Measurements from ENCODE around the gene MT1M. TPM values are rescaled to one million over a fixed set of nuclear protein-coding genes. Genes with fewer than 3 reads are reported as not detected.

The MT1M gene
- total RNA-seq, 4 donors from 2014 or later = 7.1 to 45.5 (median 33.8) TPM

DNA sequence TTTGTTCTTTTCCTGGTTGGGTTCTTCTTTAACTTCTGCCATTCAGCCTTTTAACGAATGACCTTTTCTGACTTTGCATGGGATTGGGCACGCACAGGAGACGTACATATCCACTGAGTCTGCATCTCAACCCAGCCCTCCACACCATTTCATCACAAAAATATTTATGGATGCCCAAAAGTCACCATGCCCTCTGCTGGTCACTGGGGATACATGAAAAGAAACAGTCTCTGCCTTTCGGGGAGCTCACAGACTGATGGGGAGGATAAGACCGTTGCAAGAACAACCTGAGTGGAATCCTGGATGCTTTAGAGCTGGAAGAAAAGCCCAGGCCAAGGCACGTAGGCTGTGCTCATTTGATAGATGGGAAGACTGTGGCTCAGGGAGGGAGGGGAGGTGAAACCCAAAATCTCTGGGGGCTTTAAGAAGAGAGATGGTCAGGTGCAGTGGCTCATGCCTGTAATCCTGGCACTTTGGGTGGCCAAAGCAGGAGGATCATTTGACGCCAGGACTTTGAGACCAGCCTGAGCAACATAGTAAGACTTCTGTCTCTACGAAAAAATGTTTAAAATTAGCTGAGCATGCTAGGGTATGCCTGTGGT lies 32.0 kb upstream of the MT1M start:
- H3K27ac ChIP-seq = no peak overlapping the region
- peak; percentile 39 to 40 for DNase-seq
- no peak overlapping the region for H3K4me3 ChIP-seq (replicated peaks in 1 of 3)
- H3K9me3 ChIP-seq = no peaks in the 10 kb centered on the region
- intact Hi-C loops (cut with DNase I) = loop anchor here (10.0 kb wide), 1 partner anchor 86 kb away; no protein-coding TSS in a partner anchor
- peaks cover 0 to 2% of the 10 kb centered on the region in 2 donors for H3K4me1 ChIP-seq
- no peaks in the 10 kb centered on the region for H3K27me3 ChIP-seq
- 42 to 44% methylated on average over 8 of the region's 8 CpGs for WGBS, 2 donors
- no peaks in the 10 kb centered on the region for H3K36me3 ChIP-seq
- TF ChIP-seq POLR2A (IDR thresholded peaks at IDR 0.05) = no peak
- TF ChIP-seq, protein P1, sequence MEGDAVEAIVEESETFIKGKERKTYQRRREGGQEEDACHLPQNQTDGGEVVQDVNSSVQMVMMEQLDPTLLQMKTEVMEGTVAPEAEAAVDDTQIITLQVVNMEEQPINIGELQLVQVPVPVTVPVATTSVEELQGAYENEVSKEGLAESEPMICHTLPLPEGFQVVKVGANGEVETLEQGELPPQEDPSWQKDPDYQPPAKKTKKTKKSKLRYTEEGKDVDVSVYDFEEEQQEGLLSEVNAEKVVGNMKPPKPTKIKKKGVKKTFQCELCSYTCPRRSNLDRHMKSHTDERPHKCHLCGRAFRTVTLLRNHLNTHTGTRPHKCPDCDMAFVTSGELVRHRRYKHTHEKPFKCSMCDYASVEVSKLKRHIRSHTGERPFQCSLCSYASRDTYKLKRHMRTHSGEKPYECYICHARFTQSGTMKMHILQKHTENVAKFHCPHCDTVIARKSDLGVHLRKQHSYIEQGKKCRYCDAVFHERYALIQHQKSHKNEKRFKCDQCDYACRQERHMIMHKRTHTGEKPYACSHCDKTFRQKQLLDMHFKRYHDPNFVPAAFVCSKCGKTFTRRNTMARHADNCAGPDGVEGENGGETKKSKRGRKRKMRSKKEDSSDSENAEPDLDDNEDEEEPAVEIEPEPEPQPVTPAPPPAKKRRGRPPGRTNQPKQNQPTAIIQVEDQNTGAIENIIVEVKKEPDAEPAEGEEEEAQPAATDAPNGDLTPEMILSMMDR (IDR thresholded peaks at IDR 0.05) = peak in 5 of 6 experiments; percentile 31 to 63 (median 48)

DNA sequence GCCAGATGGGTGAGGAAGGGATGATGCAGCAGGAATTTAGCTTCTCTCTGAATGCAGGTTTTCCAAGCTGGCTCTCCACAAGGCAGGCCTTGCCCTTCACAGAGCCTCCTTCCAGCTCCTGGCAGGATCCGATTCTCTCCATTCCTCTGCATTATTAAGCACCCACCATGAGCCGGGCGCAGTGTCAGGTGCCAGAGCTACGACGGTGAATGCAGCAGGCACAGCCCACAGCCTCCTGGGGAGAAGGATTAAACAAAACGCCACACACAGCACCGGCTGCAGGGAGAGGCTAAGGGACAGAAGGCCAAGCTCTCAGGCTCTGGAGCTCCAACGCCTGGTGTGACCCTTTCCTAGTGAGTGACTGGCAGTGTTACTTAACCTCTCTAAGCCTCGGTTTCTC lies 31.1 kb upstream of the MT1M start:
- intact Hi-C loops (cut with DNase I) = loop anchor here (10.0 kb wide), 1 partner anchor 87 kb away; no protein-coding TSS in a partner anchor
- H3K9me3 ChIP-seq = no peaks in the 10 kb centered on the region
- 63 to 72% methylated on average over 9 of the region's 9 CpGs for WGBS, 2 donors

DNA sequence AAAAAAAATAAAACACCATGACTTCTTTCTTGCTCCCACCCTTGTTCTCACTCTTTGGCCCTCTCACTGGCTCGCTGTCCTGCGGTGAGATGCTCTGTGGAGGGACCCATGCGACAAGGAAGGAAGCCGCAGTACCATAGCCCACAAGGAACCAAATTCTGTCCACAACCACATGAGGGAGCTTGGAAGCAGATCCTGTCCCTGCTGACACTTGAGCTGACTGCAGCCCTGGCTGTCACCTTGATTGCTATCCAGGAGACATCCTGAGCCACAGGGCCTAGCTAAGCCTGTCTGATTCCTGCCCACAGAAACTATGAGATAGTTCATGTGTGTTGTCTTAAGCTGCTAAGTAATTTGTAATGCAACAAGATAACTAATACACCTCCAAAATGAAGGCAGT lies 28.9 kb upstream of the MT1M start:
- peak; percentile 62 to 68 for DNase-seq
- Histone ChIP-seq H3K4me1 (peaks cover 26 to 29% of the 10 kb centered on the region in 2 donors), H3K9me3 (no peaks in the 10 kb centered on the region), H3K27ac (no peak overlapping the region), H3K4me3 (replicated peaks in 1 of 3) (no peak overlapping the region), H3K27me3 (no peaks in the 10 kb centered on the region), H3K36me3 (no peaks in the 10 kb centered on the region)
- TF ChIP-seq, protein P1 (IDR thresholded peaks at IDR 0.05) = peak in 4 of 6 experiments; percentile 40 to 70 (median 58)
- TF ChIP-seq POLR2A (IDR thresholded peaks at IDR 0.05) = no peak
- intact Hi-C loops (cut with DNase I) = loop anchor here (10.0 kb wide), 1 partner anchor 89 kb away; no protein-coding TSS in a partner anchor
- 45 to 53% methylated on average over 4 of the region's 4 CpGs for WGBS, 2 donors

More for the DNA sequence above, 31.1 kb upstream of the MT1M start:
- H3K4me1 ChIP-seq = peaks cover 8 to 10% of the 10 kb centered on the region in 2 donors
- TF ChIP-seq, protein P1 (IDR thresholded peaks at IDR 0.05) = no peak
- no peak for TF ChIP-seq POLR2A (IDR thresholded peaks at IDR 0.05)
- no peaks in the 10 kb centered on the region for H3K36me3 ChIP-seq
- H3K4me3 ChIP-seq (replicated peaks in 1 of 3) = no peak overlapping the region
- no peaks in the 10 kb centered on the region for H3K27me3 ChIP-seq
- H3K27ac ChIP-seq = no peak overlapping the region
- no peak for DNase-seq

DNA sequence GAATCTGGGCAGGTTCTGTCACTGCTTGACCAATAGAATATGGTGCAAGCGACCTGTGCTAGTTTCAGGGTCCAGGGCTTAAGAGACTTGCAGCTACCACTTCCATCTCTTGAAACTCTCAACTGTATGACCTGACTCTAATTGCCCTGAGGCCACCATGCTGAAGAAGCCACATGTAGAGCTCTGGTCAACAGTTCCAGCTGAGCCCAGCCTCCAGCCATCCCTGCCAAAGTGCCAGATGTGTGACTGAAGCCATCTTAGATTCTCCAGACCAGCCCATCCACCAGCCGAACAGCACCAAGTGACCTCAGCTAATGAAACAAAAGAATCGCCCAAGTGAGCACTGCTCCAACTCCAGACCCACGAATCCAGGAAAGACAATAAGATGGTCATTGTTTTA lies 27.5 kb upstream of the MT1M start:
- Histone ChIP-seq H3K9me3 (no peaks in the 10 kb centered on the region), H3K36me3 (no peaks in the 10 kb centered on the region), H3K27ac (peak overlapping the region in 1 of 3 donors; percentile 89), H3K4me1 (peaks cover 29 to 33% of the 10 kb centered on the region in 2 donors), H3K27me3 (no peaks in the 10 kb centered on the region), H3K4me3 (replicated peaks in 1 of 3) (no peak overlapping the region)
- no peak for TF ChIP-seq POLR2A (IDR thresholded peaks at IDR 0.05)
- TF ChIP-seq, protein P1 (IDR thresholded peaks at IDR 0.05) = no peak
- 94% methylated on average over 4 of the region's 4 CpGs for WGBS, 2 donors
- intact Hi-C loops (cut with DNase I) = loop anchor here (5.0 to 10.0 kb wide), 2 partner anchors 82 to 90 kb away; no protein-coding TSS in a partner anchor
- DNase-seq = no peak

DNA sequence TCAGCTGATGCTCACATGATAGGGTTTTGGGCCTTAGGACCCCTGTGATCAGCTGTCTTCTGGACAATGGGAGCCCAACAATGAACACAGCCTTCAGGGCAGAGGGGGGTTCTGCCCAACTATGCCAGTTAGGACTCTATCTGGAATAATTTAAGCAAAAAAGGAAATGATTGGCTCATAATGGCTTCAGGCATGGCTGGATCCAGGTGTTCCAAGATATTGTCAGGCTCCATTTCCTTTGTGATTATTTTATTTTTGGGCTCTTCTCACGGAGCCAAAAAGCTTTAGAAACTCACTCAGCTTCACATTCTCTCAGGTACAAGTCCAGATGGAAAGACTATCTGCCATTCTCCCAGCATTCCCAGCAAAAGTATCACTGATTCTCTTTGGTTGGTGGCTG lies 27.0 kb upstream of the MT1M start:
- Histone ChIP-seq H3K4me1 (peaks cover 34 to 38% of the 10 kb centered on the region in 2 donors), H3K36me3 (no peaks in the 10 kb centered on the region), H3K27me3 (no peaks in the 10 kb centered on the region), H3K4me3 (replicated peaks in 1 of 3) (no peak overlapping the region), H3K27ac (peak overlapping the region; percentile 89 to 98 (median 97)), H3K9me3 (no peaks in the 10 kb centered on the region)
- no peak for TF ChIP-seq POLR2A (IDR thresholded peaks at IDR 0.05)
- TF ChIP-seq, protein P1 (IDR thresholded peaks at IDR 0.05) = no peak
- intact Hi-C loops (cut with DNase I) = loop anchor here (5.0 to 10.0 kb wide), 2 partner anchors 82 to 91 kb away; no protein-coding TSS in a partner anchor
- 52 to 77% methylated on average over 1 of the region's 1 CpG for WGBS, 2 donors
- no peak for DNase-seq
